Measurements from ENCODE around the gene USP47. TPM values are rescaled to one million over a fixed set of nuclear protein-coding genes. Genes with fewer than 3 reads are reported as not detected.

The USP47 gene
- total and polyA plus RNA-seq, 9 of the 15 experiments (the other 6 are each of a cell fraction or from before 2014, with no cell fraction given): 13.1 to 63.6 (median 34.7) TPM

- TF ChIP-seq ZNF184 (CRISPR knock-in tag; IDR thresholded peaks at IDR 0.05) (no peak), ZNF696 (CRISPR knock-in tag; conservative IDR thresholded peaks at IDR 0.05) (no peak), ZBED1 (IDR thresholded peaks at IDR 0.05) (no peak), SNRNP70 (optimal IDR thresholded peaks at IDR 0.05; ENCODE audit: low read depth, low read length) (no peak), NR4A1 (CRISPR knock-in tag; IDR thresholded peaks at IDR 0.05) (no peak), NR4A1 (tag; IDR thresholded peaks at IDR 0.05) (0 out of 2 replicates have a peak, but pooled peaks have one; percentile 63), SMARCA4 (IDR thresholded peaks at IDR 0.05) (0 out of 2 replicates have a peak, but pooled peaks have one; percentile 2), FOS (IDR thresholded peaks at IDR 0.05; ENCODE audit: extremely low read depth, insufficient read length) (no peak), CBX5 (IDR thresholded peaks at IDR 0.05; ENCODE audit: borderline replicate concordance, low read depth) (no peak), ZNF589 (CRISPR knock-in tag; IDR thresholded peaks at IDR 0.05; ENCODE audit: low read depth) (no peak; the same call in 1 of the 2 replicates), ATF3 (IDR thresholded peaks at IDR 0.05) (no peak), ATF3 (CRISPR knock-in tag; conservative IDR thresholded peaks at IDR 0.05) (peak; percentile 56; the same call in 1 of the 2 replicates), ZBTB40 (IDR thresholded peaks at IDR 0.05) (no peak), ZBTB40 (CRISPR knock-in tag; IDR thresholded peaks at IDR 0.05) (no peak), MBD2 (IDR thresholded peaks at IDR 0.05; ENCODE audit: borderline replicate concordance, low read depth) (peak; percentile 60; the same call in 1 of the 2 replicates), ZNF57 (CRISPR knock-in tag; IDR thresholded peaks at IDR 0.05) (no peak), HDGF (IDR thresholded peaks at IDR 0.05) (no peak), RAD51 (IDR thresholded peaks at IDR 0.05; ENCODE audit: borderline replicate concordance, low read depth) (no peak), KDM1A (IDR thresholded peaks at IDR 0.05) (no peak), LCOR (CRISPR knock-in tag; IDR thresholded peaks at IDR 0.05) (peak; percentile 20; the same call in 1 of the 2 replicates), ATF7 (IDR thresholded peaks at IDR 0.05) (peak; percentile 39; the same call in 1 of the 2 replicates), ZSCAN29 (IDR thresholded peaks at IDR 0.05) (no peak), ARID1B (IDR thresholded peaks at IDR 0.05) (0 out of 2 replicates have a peak, but pooled peaks have one; percentile 10)
Observed at GRCh38 chr11:11841723-11842420, at the start of gene USP47 (continued).
